GM21526 (cell line): ENCODE measurements around the gene OMG.
A peak's percentile ranks its signal among the peaks of the same experiment; 100 is the strongest.
"Not testable (repeated sequence)": the region's sequence is repeated elsewhere in the genome, so short reads cannot be mapped to it uniquely, and the experiment has no call there.

Source experiments
- ATAC-seq: cut with Tn5 transposase; IDR thresholded peaks from one replicate; pipeline ENCODE4 v1.9.1; 2021; ENCODE audit warnings: moderate library complexity; ENCODE audit not compliant: unreplicated experiment, low FRiP score

OMG gene, protein sequence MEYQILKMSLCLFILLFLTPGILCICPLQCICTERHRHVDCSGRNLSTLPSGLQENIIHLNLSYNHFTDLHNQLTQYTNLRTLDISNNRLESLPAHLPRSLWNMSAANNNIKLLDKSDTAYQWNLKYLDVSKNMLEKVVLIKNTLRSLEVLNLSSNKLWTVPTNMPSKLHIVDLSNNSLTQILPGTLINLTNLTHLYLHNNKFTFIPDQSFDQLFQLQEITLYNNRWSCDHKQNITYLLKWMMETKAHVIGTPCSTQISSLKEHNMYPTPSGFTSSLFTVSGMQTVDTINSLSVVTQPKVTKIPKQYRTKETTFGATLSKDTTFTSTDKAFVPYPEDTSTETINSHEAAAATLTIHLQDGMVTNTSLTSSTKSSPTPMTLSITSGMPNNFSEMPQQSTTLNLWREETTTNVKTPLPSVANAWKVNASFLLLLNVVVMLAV

DNA sequence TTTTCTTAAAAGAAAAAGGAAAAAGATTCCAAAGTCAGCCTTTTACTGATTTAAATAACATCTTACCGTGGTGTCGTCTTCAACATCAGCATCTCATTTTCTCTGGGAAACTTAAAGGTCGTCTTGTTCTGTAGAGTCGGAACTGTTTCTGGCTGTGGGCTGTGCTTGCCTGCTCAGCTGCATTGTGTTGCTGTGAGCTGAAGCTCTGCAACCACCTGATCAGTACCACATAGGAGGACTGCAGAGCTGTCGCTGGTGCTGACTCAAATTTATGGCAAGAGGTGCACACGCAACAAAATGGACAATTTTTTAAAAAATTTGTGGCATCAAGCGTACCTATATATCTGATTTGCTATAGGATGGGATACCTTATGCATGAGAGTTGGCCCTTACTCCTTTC lies at the start of gene OMG:
TSS of gene OMG (minus strand) at position 150 of the 400 bp plus-strand sequence. CDS start 908 bp downstream, outside the sequence.
- no peak for ATAC-seq

GRCh38 chr17:31345191-31345747 lies 48.2 kb upstream of the OMG start:
- ATAC-seq: not testable (repeated sequence)

- no peak for ATAC-seq
Observed at GRCh38 chr17:31339906-31340661, 43.0 kb upstream of the OMG start.

GRCh38 chr17:31329221-31329620 lies 32.2 kb upstream of the OMG start:
- ATAC-seq: no peak

DNA sequence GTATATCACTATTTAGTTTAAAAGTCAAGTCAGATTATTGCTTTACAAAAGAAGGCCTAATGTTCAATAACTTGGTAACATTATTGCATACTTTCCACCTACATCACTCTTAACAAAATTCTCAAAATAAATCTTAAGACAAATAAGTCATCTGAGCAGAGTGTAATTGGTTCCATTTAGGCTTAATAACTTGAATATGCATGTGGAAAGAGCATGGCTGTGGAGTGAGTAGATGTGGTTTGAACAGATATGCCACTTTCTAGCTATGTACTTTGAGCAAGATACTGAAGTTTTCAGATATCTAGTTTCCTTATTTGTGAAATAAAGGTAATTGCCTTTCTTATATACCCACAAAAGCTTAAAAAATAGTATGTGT lies 31.1 kb upstream of the OMG start:
- ATAC-seq: no peak

DNA sequence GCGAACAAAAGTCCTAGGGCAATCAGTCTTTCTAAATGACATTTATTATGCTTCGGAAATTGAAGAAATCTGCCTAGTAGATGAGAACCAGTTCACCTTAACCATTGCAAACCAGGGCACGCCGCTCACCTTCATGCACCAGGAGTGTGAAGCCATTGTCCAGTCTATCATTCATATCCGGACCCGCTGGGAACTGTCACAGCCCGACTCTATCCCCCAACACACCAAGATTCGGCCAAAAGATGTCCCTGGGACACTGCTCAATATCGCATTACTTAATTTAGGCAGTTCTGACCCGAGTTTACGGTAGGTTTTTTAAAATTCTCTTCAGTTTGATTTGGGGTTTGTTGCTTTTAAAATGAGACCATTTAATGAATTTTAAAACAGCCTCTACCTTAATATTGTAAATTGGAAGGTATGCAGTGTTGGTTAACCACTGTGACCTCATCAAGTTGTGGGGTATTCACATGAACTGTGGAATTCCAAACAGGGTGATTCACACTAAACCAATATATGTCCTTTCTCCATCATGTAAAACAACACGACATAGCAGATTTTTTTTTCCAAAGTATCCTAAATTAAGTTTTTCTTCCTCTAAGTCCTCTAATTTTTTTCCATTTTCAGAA lies 30.6 kb upstream of the OMG start:
- ATAC-seq: no peak

DNA sequence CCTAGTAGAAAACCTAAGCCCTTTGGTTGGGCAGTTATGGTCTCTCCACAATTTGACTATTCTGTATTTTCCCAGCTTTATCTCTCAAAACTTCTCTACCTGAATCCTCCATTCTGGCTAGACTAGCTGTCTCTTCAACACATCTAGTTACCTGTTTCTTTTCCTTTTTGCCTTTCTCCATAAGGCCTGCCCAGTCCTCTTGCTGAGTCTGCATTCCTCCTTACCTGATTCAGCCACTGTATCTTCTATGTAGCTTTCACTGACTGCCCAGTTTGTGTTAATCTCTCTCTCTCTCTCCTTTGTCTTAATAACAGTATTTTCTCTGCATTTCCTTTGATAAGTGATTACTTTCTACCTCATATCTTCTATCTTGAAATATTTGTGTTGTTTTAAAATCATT lies 26.5 kb upstream of the OMG start:
- no peak for ATAC-seq

DNA sequence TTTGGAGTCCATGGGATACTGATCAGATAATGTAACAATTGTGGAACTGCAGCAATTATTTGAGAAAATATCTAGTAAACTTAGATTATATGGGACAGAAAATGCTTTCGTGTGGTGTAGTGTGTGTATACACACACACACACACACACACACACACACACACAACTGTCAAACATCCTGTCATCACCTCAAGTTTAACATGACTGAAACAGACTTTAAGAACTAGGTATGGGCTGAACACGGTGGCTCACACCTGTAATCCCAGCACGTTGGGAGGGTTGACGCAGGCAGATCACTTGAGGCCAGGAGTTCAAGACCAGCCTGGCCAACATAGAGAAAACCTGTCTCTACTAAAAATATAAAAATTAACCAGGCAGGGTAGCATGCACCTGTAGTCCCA lies 24.9 kb upstream of the OMG start:
- no peak for ATAC-seq

DNA sequence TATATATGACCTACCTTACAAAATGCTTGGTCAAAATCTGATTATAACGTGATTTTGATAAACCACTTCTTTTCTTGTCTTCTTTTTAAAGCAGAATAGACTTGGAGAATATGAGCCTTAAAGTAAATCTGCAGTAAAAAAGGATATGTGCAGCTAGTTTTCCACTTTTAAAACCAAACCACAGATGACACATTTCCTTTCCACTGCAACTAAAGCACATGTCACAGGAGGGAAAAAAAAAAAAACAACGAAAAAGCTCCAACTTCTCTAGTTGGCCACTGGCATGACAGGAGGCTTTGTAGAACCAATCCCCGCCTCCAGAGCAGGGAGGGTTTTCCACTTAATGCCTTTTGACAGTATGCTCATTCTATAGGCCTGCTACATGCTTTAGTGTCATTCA lies 24.4 kb upstream of the OMG start, which contains the start of gene EVI2A:
TSS of gene EVI2A (minus strand) at position 142 of the 400 bp plus-strand sequence. CDS start 2,609 bp downstream, outside the sequence.
- ATAC-seq: peak; percentile 34

GRCh38 chr17:31320791-31321190 lies 23.8 kb upstream of the OMG start:
- ATAC-seq: no peak

DNA sequence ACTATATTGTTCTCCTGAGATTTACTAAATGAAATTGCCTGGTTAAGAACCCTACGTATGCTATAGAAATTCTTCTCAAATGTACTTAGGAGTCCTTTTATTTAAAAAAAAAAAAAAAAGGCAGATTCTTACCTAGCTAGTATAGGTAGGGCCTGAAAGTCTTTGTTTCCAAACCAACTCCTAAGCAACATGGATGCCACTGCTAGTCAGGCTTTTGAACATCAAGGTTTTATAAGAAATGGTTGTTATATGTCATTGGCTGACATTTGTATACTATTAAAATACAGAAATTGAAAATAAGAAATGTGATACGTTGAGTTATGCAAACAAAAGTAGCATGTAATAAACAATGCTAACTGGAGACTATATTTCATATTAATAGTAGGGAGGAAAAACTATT lies 23.2 kb upstream of the OMG start:
- ATAC-seq: no peak

GRCh38 chr17:31318851-31319661 lies 22.0 kb upstream of the OMG start:
- ATAC-seq: no peak

- no peak for ATAC-seq
Observed at GRCh38 chr17:31318298-31318801, 21.3 kb upstream of the OMG start.

GRCh38 chr17:31314782-31315100 lies 17.7 kb upstream of the OMG start:
- ATAC-seq: no peak

DNA sequence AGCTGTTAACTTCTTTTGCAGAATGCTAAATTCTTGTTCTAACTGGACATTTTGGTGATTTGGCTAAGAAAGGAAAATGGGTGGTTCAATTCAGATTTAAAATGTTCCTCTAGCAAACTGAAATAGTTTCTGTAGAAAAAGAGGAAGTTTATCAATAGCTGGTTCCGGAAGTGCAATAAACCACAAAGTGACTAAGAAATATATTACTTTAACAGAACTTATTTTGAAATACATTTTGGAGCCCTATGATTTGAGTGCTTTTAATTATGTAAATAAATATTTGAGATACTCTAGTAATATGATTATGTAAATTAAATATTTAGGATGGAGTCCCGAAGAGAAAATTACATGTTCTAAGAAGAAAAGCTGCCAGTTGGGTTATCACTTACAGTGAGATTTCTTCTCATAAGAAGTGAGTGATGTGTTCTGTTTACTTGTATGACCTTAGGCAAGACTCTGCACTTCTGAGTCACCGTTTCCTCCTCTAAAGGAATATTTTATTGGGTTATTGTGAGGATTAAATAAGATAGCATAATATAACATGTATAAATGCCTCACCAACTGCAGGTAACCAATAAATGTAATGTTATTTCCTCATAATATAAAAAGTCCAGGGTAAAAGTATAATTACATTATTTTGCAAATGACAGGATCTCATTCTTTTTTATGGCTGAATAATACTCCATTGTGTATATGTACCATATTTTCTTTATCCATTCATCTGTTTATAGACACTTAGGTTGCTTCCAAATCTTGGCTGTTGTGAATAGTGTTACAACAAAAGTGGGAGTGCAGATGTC lies 17.1 kb upstream of the OMG start, which contains the start of gene EVI2B:
TSS of gene EVI2B (minus strand) at position 73 of the 800 bp plus-strand sequence. CDS start 8,445 bp downstream, outside the sequence.
- no peak for ATAC-seq

DNA sequence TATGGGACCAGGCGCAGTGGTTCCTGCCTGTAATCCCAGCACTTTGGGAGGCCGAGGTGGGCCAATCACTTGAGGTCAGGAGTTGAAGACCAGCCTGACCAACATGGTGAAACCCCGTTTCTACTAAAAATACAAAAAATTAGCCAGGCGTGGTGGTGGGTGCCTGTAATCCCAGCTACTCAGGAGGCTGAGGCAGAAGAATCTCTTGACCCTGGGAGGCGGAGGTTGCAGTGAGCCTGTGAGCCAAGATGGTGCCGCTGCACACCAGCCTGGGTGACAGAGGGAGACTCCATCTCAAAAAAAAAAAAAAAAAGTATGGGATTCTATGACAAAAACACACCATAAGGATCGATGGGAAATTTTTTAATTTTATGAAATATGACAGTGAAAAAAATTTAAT lies 15.2 kb upstream of the OMG start:
- ATAC-seq: not testable (repeated sequence)

DNA sequence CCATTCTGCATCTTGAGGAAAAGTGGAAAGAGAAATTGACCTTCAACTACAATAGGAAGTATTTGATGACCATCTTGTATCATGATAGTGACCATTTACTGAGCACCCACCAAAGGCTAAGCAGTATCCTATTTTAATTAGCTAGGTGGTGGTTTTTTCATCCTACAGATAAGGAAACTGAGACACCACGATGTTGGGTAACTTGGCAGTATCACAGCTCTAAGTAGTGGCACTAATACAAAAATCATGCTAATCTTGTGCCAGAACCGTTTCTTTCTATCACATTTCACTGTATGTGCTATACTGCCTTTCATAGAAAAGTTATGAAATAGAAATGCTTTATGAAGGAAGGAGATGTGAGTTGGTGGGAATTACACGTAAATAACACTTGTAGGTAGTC lies 14.5 kb upstream of the OMG start:
- ATAC-seq: no peak

- no peak for ATAC-seq
Observed at GRCh38 chr17:31310886-31311285, 13.8 kb upstream of the OMG start.

DNA sequence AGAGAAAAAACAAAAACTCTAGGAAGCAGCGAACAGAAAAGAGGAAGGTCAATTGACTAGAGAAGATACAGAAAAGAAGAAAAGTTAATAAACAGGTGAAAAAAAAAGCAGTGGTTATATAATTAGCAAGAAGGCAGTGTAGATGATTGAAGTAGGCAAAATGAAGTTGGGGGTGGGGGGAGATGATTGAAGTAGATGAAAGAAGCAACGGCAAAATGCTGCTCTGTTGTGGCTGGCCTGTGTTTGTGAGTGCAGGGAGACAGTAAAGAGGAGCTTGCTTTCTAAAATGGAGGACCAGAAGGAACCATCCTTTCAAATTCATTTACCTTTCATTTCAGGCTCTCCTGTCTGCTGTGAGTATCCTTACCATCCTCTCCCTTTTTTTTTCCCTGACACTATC lies 13.2 kb upstream of the OMG start:
- no peak for ATAC-seq
